Sigmoid colon (tissue), 7 donors: ENCODE data around the gene SLC44A4. TPM values are rescaled to one million over a fixed set of nuclear protein-coding genes. Genes with fewer than 3 reads are reported as not detected.
A peak's percentile ranks its signal among the peaks of the same experiment; 100 is the strongest.

Source experiments
- DNase-seq: peaks from one replicate; pipeline ENCODE4 v3.0.0-alpha.2; 2019
- H3K27ac ChIP-seq, 4 donors: fragments of 200-600 bp; sonication (generic); one replicate each; pipeline ENCODE4 v1.5.1; 2016 to 2019; ENCODE audit warnings: mild to moderate bottlenecking in 1 of 4
- H3K27me3 ChIP-seq, 3 donors: fragments of 200-600 bp; sonication (generic); one replicate each; pipeline ENCODE4 v1.5.1; 2019; ENCODE audit warnings: mild to moderate bottlenecking in 1 of 3
- H3K36me3 ChIP-seq, 4 donors: fragments of 200-600 bp; sonication (generic); one replicate each; pipeline ENCODE4 v1.5.1; 2016 to 2019
- H3K4me1 ChIP-seq, 4 donors: fragments of 200-600 bp; sonication (generic); one replicate each; pipeline ENCODE4 v1.5.1; 2017 to 2019
- H3K4me3 ChIP-seq, 4 donors: fragments of 200-600 bp; sonication (generic); one replicate each; pipeline ENCODE4 v1.5.1; 2017 to 2019; ENCODE audit warnings: mild to moderate bottlenecking in 2 of 4, moderate library complexity in 1 of 4
- H3K9me3 ChIP-seq, 4 donors: fragments of 200-600 bp in 3 of 4; sonication (generic) in 3 of 4; one replicate each; pipeline versions ENCODE4 v1.5.1 to v1.6.1; 2013 to 2019
- CTCF ChIP-seq, 4 experiments: fragments of 450-650 bp in 3 of 4; fragments of 200-600 bp in 1 of 4; IDR thresholded peaks; one replicate each; pipeline ENCODE4 v1.5.1; 2016 to 2019; ENCODE audit warnings: antibody characterized with exemption in 4 of 4, mild to moderate bottlenecking in 3 of 4, moderate library complexity in 2 of 4
- EP300 ChIP-seq, 4 donors: sonication (generic); formaldehyde crosslinking; IDR thresholded peaks; one replicate each; pipeline ENCODE4 v1.6.1; 2017; ENCODE audit warnings: antibody characterized with exemption in 4 of 4
- POLR2A ChIP-seq, 2 donors: fragments of 450-650 bp; IDR thresholded peaks; one replicate each; pipeline ENCODE4 v1.6.1; 2016; ENCODE audit warnings: antibody characterized with exemption in 2 of 2, mild to moderate bottlenecking in 2 of 2, moderate library complexity in 2 of 2
- POLR2AphosphoS5 ChIP-seq, 4 donors: sonication (generic); formaldehyde crosslinking; IDR thresholded peaks; one replicate each; pipeline ENCODE4 v1.6.1; 2017; ENCODE audit warnings: antibody characterized with exemption in 4 of 4
- WGBS, 2 donors: extraction: QIAGEN DNeasy Blood & Tissue Kit; methylation state at CpG; one replicate each; pipeline ENCODE4 v1.1.7; 2013; 5-methylcytosine and 5-hydroxymethylcytosine counted together
- intact Hi-C: fragments of 100-400 bp; cut with DNase I; formaldehyde crosslinking; loops from one replicate; pipeline ENCODE4 v1.15.1; 2023
- polyA plus RNA-seq, 3 donors: library from polyadenylated mRNA; stranded (reverse); fragments of 200-250 nt; gene quantifications; one replicate each; pipeline ENCODE4 v1.2.3, GENCODE V29; 2013
- total RNA-seq, 4 donors: library from RNA; depleted of rRNA; stranded (reverse); fragments of >200 nt; gene quantifications; one replicate each; pipeline ENCODE4 v1.1.0, GENCODE V29; 2016
- donor health status: healthy with polysubstance abuse.
- donor health status: Bipolar disorder and iron deficiency.
- donor health status: healthy.

SLC44A4 gene
- total and polyA plus RNA-seq, 7 donors, result 1.4 to 252 (median 78.1) TPM; not detected in 2

DNA sequence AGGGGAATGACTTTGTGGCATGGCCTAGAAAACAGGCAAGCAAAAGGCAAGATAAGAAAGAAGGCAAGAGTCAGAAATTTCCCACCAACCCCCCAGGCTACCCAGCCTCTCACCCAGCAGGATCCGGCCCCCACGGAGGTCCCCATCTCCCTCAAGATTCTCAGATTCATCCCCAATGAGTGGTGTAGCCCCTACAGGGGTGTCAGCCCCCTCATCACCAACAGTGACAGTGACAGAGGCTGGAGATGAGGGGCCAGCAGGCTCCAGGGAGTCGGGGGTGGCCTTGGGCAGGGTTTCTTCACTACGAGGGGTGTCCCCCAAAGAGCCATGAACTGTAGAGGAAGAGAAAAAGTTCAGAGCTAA is 17.7 kb upstream of the SLC44A4 start:
- no peaks in the 10 kb centered on the region for H3K27me3 ChIP-seq
- peaks cover 5 to 43% (median 24%) of the 10 kb centered on the region in 4 donors for H3K36me3 ChIP-seq
- H3K4me3 ChIP-seq, result peak overlapping the region; percentile 94 to 100 (median 98)
- H3K9me3 ChIP-seq, result no peaks in the 10 kb centered on the region
- no peak for TF ChIP-seq EP300 (IDR thresholded peaks at IDR 0.05)
- TF ChIP-seq POLR2AphosphoS5 (IDR thresholded peaks at IDR 0.05), result no peak
- TF ChIP-seq POLR2A (IDR thresholded peaks at IDR 0.05), result no peak
- TF ChIP-seq CTCF (IDR thresholded peaks at IDR 0.05), result no peak
- 52 to 58% methylated on average over 4 of the region's 4 CpGs for WGBS, 2 donors
- no peak for DNase-seq
- peaks cover 3 to 37% (median 34%) of the 10 kb centered on the region in 4 donors for H3K4me1 ChIP-seq
- H3K27ac ChIP-seq, result peak overlapping the region; percentile 89 to 94 (median 90)
- intact Hi-C loops, result loop anchor here (2.0 kb wide), 1 partner anchor 60 kb away; no protein-coding TSS in a partner anchor

- peaks cover 10 to 77% (median 38%) of the 10 kb centered on the region in 4 donors for H3K36me3 ChIP-seq
- H3K27me3 ChIP-seq, result no peaks in the 10 kb centered on the region
- no peak overlapping the region for H3K27ac ChIP-seq
- peaks cover 3 to 13% (median 10%) of the 10 kb centered on the region in 4 donors for H3K4me1 ChIP-seq
- no peak for TF ChIP-seq POLR2A (IDR thresholded peaks at IDR 0.05)
- no peak for TF ChIP-seq CTCF (IDR thresholded peaks at IDR 0.05)
- TF ChIP-seq POLR2AphosphoS5 (IDR thresholded peaks at IDR 0.05), result no peak
- TF ChIP-seq EP300 (IDR thresholded peaks at IDR 0.05), result no peak
- no peak overlapping the region for H3K4me3 ChIP-seq
- intact Hi-C loops, result no loop called here
- H3K9me3 ChIP-seq, result no peaks in the 10 kb centered on the region
- no peak for DNase-seq
- WGBS, 2 donors, result 82 to 85% methylated on average over 6 of the region's 6 CpGs
Observed at GRCh38 chr6:31892821-31893220, 14.0 kb upstream of the SLC44A4 start.

DNA sequence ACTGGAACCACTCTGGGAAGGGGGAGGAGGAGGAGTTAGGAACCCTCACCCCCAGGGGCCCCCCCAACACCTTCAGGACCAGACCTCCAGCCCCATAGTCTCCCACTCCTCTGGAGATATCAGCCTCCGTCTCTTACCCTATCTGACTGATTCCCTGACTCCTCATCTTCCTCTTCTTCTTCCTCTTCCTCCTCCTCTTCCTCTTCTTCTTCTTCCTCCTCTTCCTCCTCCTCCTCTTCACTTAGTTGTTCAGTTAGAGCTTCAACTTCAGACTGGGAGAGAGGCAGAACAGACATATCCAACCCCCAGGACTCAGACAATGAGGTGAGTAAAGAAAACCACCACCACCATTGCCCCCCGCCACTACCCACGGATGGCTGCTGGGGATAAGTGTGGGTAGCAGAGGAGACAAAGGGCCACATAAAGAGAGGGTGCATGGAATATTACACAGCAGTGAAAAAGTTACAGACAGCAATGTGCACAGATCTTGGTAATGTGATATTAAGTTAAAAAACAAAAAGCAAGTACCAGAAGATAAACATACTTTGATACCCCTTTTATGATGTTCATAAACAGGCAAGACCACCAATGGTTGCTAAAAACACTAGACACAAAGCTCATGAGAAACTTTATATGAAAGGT is 10.7 kb upstream of the SLC44A4 start:
- no peak for TF ChIP-seq POLR2A (IDR thresholded peaks at IDR 0.05)
- TF ChIP-seq CTCF (IDR thresholded peaks at IDR 0.05), result no peak
- TF ChIP-seq EP300 (IDR thresholded peaks at IDR 0.05), result no peak
- no peak for TF ChIP-seq POLR2AphosphoS5 (IDR thresholded peaks at IDR 0.05)
- intact Hi-C loops, result loop anchor here (2.0 kb wide), 1 partner anchor 209 kb away; the partner anchor contains the start of gene LY6G5C
- Histone ChIP-seq H3K4me3 (no peak overlapping the region), H3K4me1 (no peaks in the 10 kb centered on the region), H3K27ac (no peak overlapping the region), H3K9me3 (no peaks in the 10 kb centered on the region), H3K27me3 (no peaks in the 10 kb centered on the region), H3K36me3 (peaks cover 29 to 98% (median 60%) of the 10 kb centered on the region in 4 donors)
- no peak for DNase-seq
- WGBS, 2 donors, result 95 to 96% methylated on average over 3 of the region's 3 CpGs

- no peak for DNase-seq
- Histone ChIP-seq H3K27ac (no peak overlapping the region), H3K9me3 (no peaks in the 10 kb centered on the region), H3K27me3 (no peaks in the 10 kb centered on the region), H3K4me1 (no peaks in the 10 kb centered on the region), H3K4me3 (no peak overlapping the region), H3K36me3 (peaks cover 38 to 98% (median 63%) of the 10 kb centered on the region in 4 donors)
- WGBS, 2 donors, result 81 to 82% methylated on average over 43 of the region's 43 CpGs
- intact Hi-C loops, result loop anchor here (2.0 kb wide), 1 partner anchor 208 kb away; the partner anchor contains the start of gene LY6G5C
- TF ChIP-seq CTCF (IDR thresholded peaks at IDR 0.05) (peak in 3 of 4 experiments; percentile 47 to 79 (median 58)), POLR2A (IDR thresholded peaks at IDR 0.05) (no peak), POLR2AphosphoS5 (IDR thresholded peaks at IDR 0.05) (no peak), EP300 (IDR thresholded peaks at IDR 0.05) (no peak)
Observed at GRCh38 chr6:31888276-31889258, 9.8 kb upstream of the SLC44A4 start.
